Type B pancreatic cell (in vitro differentiated cells): ENCODE data around the gene LMOD1. TPM values are rescaled to one million over a fixed set of nuclear protein-coding genes. Genes with fewer than 3 reads are reported as not detected.
A peak's percentile ranks its signal among the peaks of the same experiment; 100 is the strongest.

Experiments
- DNase-seq: peaks from one replicate; pipeline ENCODE4 v3.0.0; 2021; ENCODE audit warnings: mixed read lengths; ENCODE audit not compliant: unreplicated experiment; ENCODE audit errors: extremely low spot score
- H3K27ac Mint-ChIP-seq: 2 replicates; pipeline ENCODE4 v1.8.0; 2021; ENCODE audit warnings: mild to moderate bottlenecking, mixed read lengths
- H3K27me3 Mint-ChIP-seq: 2 replicates; pipeline ENCODE4 v1.8.0; 2021; ENCODE audit warnings: mixed read lengths
- H3K36me3 Mint-ChIP-seq: 2 replicates; pipeline ENCODE4 v1.8.0; 2021; ENCODE audit warnings: mixed read lengths
- H3K4me1 Mint-ChIP-seq: one replicate; pipeline ENCODE4 v1.8.0; 2021; ENCODE audit warnings: mixed read lengths; ENCODE audit not compliant: unreplicated experiment
- H3K4me3 Mint-ChIP-seq: 2 replicates; pipeline ENCODE4 v1.8.0; 2021; ENCODE audit warnings: mild to moderate bottlenecking, mixed read lengths
- H3K9me3 Mint-ChIP-seq: 2 replicates; pipeline ENCODE4 v1.8.0; 2021; ENCODE audit warnings: mixed read lengths
- total RNA-seq: library from RNA; stranded (reverse); gene quantifications from 2 replicates; pipeline ENCODE4 v1.2.1, GENCODE V29; 2021; ENCODE audit warnings: low replicate concordance
- TF ChIP-seq, protein P1 (sequence below): fragments of 200-600 bp; sonication (generic); conservative IDR thresholded peaks from 2 replicates; pipeline ENCODE4 v1.5.0; 2021; ENCODE audit warnings: antibody characterized with exemption, mild to moderate bottlenecking

Gene LMOD1
- total RNA-seq, 1 donor from 2014 or later = 3.7 TPM

DNA sequence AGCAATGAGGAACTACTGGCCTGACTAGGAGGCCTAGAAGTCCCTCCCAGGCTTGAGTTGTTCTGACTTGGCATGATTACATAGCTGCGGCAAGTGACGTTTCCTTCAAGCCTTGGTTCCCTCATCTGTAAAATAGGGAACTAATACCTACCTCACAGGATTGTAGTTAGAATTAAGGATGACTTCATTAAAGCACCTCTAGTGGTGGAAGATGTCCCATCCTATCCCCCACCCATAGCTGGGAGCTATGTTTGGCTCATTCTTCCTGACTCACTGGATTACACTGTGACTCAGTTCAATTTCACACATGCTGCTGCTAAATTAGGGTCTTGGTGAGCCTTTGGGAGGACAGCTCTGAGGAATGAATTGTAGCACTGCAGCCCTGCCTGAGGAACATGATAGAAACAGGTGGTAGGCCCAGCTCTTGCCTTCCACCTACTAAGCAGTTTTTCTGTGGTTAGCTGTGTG, 63.6 kb downstream of the LMOD1 start:
- Mint-ChIP-seq H3K36me3 (peaks cover 3% of the 10 kb centered on the region), H3K27me3 (peaks cover 14% of the 10 kb centered on the region), H3K4me1 (peaks cover 10% of the 10 kb centered on the region), H3K27ac (peak overlapping the region; percentile 22), H3K9me3 (no peaks in the 10 kb centered on the region), H3K4me3 (no peak overlapping the region)
- no peak for DNase-seq
- TF ChIP-seq, protein P1, sequence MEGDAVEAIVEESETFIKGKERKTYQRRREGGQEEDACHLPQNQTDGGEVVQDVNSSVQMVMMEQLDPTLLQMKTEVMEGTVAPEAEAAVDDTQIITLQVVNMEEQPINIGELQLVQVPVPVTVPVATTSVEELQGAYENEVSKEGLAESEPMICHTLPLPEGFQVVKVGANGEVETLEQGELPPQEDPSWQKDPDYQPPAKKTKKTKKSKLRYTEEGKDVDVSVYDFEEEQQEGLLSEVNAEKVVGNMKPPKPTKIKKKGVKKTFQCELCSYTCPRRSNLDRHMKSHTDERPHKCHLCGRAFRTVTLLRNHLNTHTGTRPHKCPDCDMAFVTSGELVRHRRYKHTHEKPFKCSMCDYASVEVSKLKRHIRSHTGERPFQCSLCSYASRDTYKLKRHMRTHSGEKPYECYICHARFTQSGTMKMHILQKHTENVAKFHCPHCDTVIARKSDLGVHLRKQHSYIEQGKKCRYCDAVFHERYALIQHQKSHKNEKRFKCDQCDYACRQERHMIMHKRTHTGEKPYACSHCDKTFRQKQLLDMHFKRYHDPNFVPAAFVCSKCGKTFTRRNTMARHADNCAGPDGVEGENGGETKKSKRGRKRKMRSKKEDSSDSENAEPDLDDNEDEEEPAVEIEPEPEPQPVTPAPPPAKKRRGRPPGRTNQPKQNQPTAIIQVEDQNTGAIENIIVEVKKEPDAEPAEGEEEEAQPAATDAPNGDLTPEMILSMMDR = peak; percentile 10

DNA sequence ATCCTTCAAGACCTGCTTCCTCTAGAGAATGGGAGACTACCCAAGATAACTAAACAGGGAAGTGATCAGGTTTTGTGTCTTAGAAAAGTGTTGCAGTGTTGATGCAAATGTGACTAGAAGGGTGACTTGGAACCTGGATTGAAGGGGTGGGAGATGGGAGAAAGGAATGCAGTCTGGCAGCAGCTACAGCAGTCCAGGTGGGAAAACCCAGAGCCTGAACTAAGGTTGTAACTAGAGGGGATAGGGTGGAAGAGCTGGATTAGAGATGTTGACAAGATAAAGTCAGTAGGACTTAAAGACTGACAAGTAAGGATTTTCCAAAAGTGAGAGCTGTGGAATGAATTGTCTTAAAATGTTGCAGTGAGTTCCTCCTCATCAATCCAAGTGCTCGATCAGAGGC, 64.7 kb downstream of the LMOD1 start:
- DNase-seq = no peak
- Mint-ChIP-seq H3K9me3 (no peaks in the 10 kb centered on the region), H3K4me3 (no peak overlapping the region), H3K27ac (no peak overlapping the region), H3K4me1 (peaks cover 10% of the 10 kb centered on the region), H3K36me3 (peaks cover 3% of the 10 kb centered on the region), H3K27me3 (peaks cover 6% of the 10 kb centered on the region)
- TF ChIP-seq, protein P1 = no peak

DNA sequence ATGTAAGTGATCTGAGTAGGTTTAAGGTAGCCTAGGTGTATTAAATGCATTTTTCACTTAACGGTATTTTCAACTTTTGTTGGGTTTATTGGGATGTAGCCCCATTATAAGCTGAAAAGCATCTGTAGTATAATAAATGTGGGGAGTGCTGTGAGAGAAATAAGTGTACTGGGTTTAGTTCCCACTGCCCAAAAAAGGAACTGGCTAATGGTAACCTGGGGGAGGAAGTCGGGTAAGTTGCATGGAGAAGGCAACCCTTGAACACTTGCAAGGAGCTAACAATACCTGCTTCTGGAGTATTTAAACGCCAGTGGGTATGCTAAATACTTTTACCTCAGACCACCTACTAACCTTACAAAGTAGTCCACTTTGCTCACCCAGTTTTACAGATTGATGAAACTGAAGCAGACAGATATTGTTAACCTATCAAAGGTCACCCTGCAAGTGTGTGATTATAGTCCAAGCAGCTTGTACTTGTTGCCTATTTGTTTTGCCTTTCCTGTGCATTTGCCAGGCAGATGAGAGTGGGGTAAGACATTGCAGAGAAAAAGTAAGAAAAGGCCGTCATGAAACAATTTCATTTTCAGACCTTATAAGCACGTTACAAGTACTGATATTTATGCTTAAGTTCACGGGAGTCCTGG, 65.3 kb downstream of the LMOD1 start:
- TF ChIP-seq, protein P1 = no peak
- Mint-ChIP-seq H3K36me3 (peaks cover 8% of the 10 kb centered on the region), H3K27me3 (peaks cover 5% of the 10 kb centered on the region), H3K4me3 (no peak overlapping the region), H3K27ac (no peak overlapping the region), H3K9me3 (no peaks in the 10 kb centered on the region), H3K4me1 (peaks cover 13% of the 10 kb centered on the region)
- no peak for DNase-seq

DNA sequence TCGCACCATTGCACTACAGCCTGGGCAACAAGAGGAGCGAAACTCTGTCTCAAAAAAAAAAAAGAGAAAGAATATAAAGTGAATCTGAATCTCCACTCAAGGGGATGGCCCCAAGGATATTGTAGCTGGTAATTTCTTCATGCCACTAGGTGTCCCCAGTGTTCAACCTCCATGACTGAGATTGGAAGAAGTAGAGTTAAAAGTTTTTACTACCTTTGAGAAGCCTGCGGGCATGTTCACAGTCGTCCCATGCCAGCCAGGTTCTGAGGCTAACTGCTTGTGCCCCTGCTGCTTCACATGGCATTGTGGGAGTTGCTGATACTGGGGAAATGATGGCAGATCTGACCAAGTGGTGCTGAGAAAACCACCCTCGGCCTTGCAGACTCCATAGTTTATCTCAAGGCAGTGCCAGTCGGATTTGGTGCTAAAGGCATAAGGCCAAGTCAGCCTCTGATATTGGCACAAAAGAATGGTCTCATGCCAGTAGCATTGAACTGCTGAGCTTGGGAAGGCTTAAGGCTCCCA, 68.4 kb downstream of the LMOD1 start:
- Mint-ChIP-seq H3K4me3 (no peak overlapping the region), H3K4me1 (peaks cover 14% of the 10 kb centered on the region), H3K27me3 (no peaks in the 10 kb centered on the region), H3K36me3 (peaks cover 21% of the 10 kb centered on the region), H3K27ac (peak overlapping the region; percentile 34), H3K9me3 (no peaks in the 10 kb centered on the region)
- TF ChIP-seq, protein P1 = peak; percentile 79
- no peak for DNase-seq

DNA sequence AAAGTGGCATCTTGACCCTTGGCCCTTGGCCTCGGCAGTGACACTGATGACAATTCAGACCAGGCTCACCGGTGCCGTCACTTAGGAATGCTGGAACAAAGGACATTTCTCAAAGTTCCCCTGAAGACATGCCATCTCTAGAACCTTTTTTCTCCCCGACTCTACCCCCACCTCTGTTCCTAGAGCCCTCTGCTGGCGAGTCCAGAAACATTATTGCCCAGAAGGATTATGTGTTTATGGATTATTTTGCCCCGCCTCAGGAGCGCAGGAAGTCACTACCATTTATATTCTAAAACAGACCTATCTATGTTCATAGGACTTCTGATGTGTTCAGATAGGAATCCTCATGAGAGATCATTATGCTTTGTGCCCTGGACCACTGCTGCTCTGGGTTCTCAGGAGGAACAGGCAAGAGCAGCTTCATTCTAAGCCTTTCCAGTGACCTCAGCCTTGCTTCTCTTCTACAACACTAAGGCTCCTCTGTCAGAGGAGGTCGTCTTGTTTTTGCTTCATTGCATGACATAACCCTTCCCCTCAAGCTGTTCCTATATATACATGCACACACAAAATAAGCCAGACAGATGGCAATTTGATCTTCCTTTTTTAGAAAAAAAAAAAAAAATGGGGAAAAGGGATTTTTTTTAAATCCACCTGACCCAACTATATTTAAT, 70.1 kb downstream of the LMOD1 start:
- Mint-ChIP-seq H3K4me1 (peaks cover 8% of the 10 kb centered on the region), H3K27ac (peak overlapping the region; percentile 5), H3K4me3 (no peak overlapping the region), H3K9me3 (no peaks in the 10 kb centered on the region), H3K27me3 (no peaks in the 10 kb centered on the region), H3K36me3 (peaks cover 33% of the 10 kb centered on the region)
- TF ChIP-seq, protein P1 = peak; percentile 57
- no peak for DNase-seq
